ENCODE measurements around the gene WIPF3. TPM values are rescaled to one million over a fixed set of nuclear protein-coding genes. Genes with fewer than 3 reads are reported as not detected.

The WIPF3 gene
- total RNA-seq, 1 donor from 2014 or later, result not detected

DNA sequence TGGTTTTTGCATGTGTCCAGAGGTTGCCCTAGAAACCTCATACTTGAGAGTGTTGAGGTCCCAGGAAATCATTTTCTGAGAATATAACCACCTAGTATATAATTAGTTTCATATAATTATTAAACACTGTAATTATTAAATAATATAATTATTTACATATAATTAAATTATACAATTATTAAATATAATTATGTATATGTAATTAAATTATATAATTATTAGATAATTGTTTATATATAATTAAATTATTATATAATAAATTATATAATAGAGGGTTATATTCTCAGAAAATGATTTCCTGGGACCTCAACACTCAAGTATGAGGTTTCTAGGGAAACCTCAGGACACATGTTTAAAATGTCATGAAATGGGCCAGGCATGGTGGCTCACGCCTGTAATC, 155.7 kb downstream of the WIPF3 start:
- Mint-ChIP-seq H3K4me1 (ENCODE audit: unreplicated experiment) (peaks cover 1% of the 10 kb centered on the region), H3K36me3 (ENCODE audit: unreplicated experiment) (peaks cover 35% of the 10 kb centered on the region), H3K4me3 (ENCODE audit: unreplicated experiment) (no peak overlapping the region), H3K27me3 (ENCODE audit: unreplicated experiment) (no peaks in the 10 kb centered on the region), H3K9me3 (ENCODE audit: unreplicated experiment) (peaks cover 3% of the 10 kb centered on the region), H3K27ac (ENCODE audit: unreplicated experiment) (no peak overlapping the region)
- TF ChIP-seq, protein P1, sequence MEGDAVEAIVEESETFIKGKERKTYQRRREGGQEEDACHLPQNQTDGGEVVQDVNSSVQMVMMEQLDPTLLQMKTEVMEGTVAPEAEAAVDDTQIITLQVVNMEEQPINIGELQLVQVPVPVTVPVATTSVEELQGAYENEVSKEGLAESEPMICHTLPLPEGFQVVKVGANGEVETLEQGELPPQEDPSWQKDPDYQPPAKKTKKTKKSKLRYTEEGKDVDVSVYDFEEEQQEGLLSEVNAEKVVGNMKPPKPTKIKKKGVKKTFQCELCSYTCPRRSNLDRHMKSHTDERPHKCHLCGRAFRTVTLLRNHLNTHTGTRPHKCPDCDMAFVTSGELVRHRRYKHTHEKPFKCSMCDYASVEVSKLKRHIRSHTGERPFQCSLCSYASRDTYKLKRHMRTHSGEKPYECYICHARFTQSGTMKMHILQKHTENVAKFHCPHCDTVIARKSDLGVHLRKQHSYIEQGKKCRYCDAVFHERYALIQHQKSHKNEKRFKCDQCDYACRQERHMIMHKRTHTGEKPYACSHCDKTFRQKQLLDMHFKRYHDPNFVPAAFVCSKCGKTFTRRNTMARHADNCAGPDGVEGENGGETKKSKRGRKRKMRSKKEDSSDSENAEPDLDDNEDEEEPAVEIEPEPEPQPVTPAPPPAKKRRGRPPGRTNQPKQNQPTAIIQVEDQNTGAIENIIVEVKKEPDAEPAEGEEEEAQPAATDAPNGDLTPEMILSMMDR (IDR thresholded peaks at IDR 0.05), result no peak
- no peak for DNase-seq (ENCODE audit: extremely low spot score, unreplicated experiment)

GRCh38 chr7:29965030-29965429, 158.7 kb downstream of the WIPF3 start:
- TF ChIP-seq, protein P1 (IDR thresholded peaks at IDR 0.05), result no peak
- Mint-ChIP-seq H3K9me3 (ENCODE audit: unreplicated experiment) (no peaks in the 10 kb centered on the region), H3K4me1 (ENCODE audit: unreplicated experiment) (peaks cover 18% of the 10 kb centered on the region), H3K27ac (ENCODE audit: unreplicated experiment) (no peak overlapping the region), H3K27me3 (ENCODE audit: unreplicated experiment) (no peaks in the 10 kb centered on the region), H3K4me3 (ENCODE audit: unreplicated experiment) (no peak overlapping the region), H3K36me3 (ENCODE audit: unreplicated experiment) (peaks cover 31% of the 10 kb centered on the region)
- no peak for DNase-seq (ENCODE audit: extremely low spot score, unreplicated experiment)

Other genes starting within 250 kb of the WIPF3 start
- 0.73 and 1.6 TPM in 2 replicates for gene PRR15, start 242.7 kb upstream of the WIPF3 start, total RNA-seq
- gene SCRN1, start 183.3 kb downstream of the WIPF3 start, total RNA-seq, result 104 and 106 TPM in 2 replicates
- 34.6 and 35.9 TPM in 2 replicates for gene FKBP14, start 220.2 kb downstream of the WIPF3 start, total RNA-seq
- gene PLEKHA8, start 221.9 kb downstream of the WIPF3 start, total RNA-seq, result 19.5 and 23.1 TPM in 2 replicates